Measurements from ENCODE around the gene ALDOB. TPM values are rescaled to one million over a fixed set of nuclear protein-coding genes. Genes with fewer than 3 reads are reported as not detected.

ALDOB gene
- total and polyA plus RNA-seq, 2 of the 13 experiments (the other 11 are each of a cell fraction or from before 2014, with no cell fraction given): 0.29 to 0.97 TPM

GRCh38 chr9:101433229-101433628 is 2.3 kb downstream of the ALDOB start (continued):
- TF ChIP-seq ZXDC (CRISPR knock-in tag; IDR thresholded peaks at IDR 0.05): no peak
- TF ChIP-seq SMC3 (IDR thresholded peaks at IDR 0.05; ENCODE audit: low read length): no peak; the same call in 1 of the 2 replicates
- no peak for TF ChIP-seq EED (CRISPR knock-in tag; IDR thresholded peaks at IDR 0.05)
- TF ChIP-seq ARID5B (CRISPR knock-in tag; IDR thresholded peaks at IDR 0.05): peak; percentile 98
- no peak for TF ChIP-seq SETDB1 (CRISPR knock-in tag; IDR thresholded peaks at IDR 0.05; ENCODE audit: borderline replicate concordance)
- no peak for TF ChIP-seq ZNF598 (CRISPR knock-in tag; IDR thresholded peaks at IDR 0.05; ENCODE audit: borderline replicate concordance)
- TF ChIP-seq FIP1L1 (IDR thresholded peaks at IDR 0.05; ENCODE audit: borderline replicate concordance, insufficient read depth, low read depth, low read length): no peak
- no peak for TF ChIP-seq HIC2 (CRISPR knock-in tag; IDR thresholded peaks at IDR 0.05; ENCODE audit: low read depth)
- no peak for TF ChIP-seq ZNF18 (CRISPR knock-in tag; IDR thresholded peaks at IDR 0.05; ENCODE audit: insufficient replicate concordance)
- no peak for TF ChIP-seq DDIT3 (CRISPR knock-in tag; IDR thresholded peaks at IDR 0.05)
- TF ChIP-seq ZNF569 (CRISPR knock-in tag; IDR thresholded peaks at IDR 0.05; ENCODE audit: borderline replicate concordance): no peak
- peak; percentile 77; the same call in 1 of the 2 replicates for TF ChIP-seq ZNF792 (CRISPR knock-in tag; IDR thresholded peaks at IDR 0.05)
- peak; percentile 23; the same call in 1 of the 2 replicates for TF ChIP-seq FOXK2 (IDR thresholded peaks at IDR 0.05)
- TF ChIP-seq NRL (CRISPR knock-in tag; IDR thresholded peaks at IDR 0.05; ENCODE audit: borderline replicate concordance): no peak
- no peak for TF ChIP-seq ZNF225 (CRISPR knock-in tag; IDR thresholded peaks at IDR 0.05)
- TF ChIP-seq DMTF1 (CRISPR knock-in tag; IDR thresholded peaks at IDR 0.05): no peak
- no peak for TF ChIP-seq FOXM1 (CRISPR knock-in tag; IDR thresholded peaks at IDR 0.05)
- TF ChIP-seq PPARG (CRISPR knock-in tag; conservative IDR thresholded peaks at IDR 0.05): peak; percentile 90
